ENCODE results near the gene LIFR.

DNA sequence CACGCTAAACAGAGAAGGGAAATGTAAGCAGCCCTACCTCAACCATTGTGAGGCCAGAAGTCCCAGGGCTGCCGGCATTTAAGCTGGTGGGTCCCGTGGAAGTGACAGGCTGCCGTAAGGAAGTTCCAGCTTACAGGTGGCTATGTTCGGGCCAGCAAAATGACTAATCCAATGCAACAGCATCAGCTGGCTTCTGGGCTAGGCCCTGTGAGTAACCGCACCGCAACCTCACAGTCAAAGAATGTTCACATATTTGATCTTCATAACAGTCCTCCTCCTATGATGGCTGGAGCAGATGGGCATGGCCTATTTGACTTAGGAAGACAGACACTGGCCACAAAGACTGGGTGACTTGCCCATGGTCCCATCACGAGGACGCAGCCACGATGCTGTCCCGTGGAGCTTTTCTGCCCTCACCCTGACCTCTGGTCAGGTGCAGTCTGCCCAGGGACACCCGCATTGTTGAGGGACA is 88.2 kb downstream of the LIFR start:
- no peak for TF ChIP-seq POLR2A (IDR thresholded peaks at IDR 0.05)
- TF ChIP-seq, protein P1, sequence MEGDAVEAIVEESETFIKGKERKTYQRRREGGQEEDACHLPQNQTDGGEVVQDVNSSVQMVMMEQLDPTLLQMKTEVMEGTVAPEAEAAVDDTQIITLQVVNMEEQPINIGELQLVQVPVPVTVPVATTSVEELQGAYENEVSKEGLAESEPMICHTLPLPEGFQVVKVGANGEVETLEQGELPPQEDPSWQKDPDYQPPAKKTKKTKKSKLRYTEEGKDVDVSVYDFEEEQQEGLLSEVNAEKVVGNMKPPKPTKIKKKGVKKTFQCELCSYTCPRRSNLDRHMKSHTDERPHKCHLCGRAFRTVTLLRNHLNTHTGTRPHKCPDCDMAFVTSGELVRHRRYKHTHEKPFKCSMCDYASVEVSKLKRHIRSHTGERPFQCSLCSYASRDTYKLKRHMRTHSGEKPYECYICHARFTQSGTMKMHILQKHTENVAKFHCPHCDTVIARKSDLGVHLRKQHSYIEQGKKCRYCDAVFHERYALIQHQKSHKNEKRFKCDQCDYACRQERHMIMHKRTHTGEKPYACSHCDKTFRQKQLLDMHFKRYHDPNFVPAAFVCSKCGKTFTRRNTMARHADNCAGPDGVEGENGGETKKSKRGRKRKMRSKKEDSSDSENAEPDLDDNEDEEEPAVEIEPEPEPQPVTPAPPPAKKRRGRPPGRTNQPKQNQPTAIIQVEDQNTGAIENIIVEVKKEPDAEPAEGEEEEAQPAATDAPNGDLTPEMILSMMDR (IDR thresholded peaks at IDR 0.05): no peak
- peak; percentile 87 for TF ChIP-seq POLR2AphosphoS5 (IDR thresholded peaks at IDR 0.05)
- no peak for TF ChIP-seq EP300 (IDR thresholded peaks at IDR 0.05)
